Embryonic facial prominence (tissue), 1 donor: ENCODE data around the gene IPCEF1.

ENCODE experiments used
- DNase-seq: peaks from one replicate; pipeline ENCODE4 v3.0.0-alpha.2; 2016; ENCODE audit errors: extremely low spot score

IPCEF1 gene

DNA sequence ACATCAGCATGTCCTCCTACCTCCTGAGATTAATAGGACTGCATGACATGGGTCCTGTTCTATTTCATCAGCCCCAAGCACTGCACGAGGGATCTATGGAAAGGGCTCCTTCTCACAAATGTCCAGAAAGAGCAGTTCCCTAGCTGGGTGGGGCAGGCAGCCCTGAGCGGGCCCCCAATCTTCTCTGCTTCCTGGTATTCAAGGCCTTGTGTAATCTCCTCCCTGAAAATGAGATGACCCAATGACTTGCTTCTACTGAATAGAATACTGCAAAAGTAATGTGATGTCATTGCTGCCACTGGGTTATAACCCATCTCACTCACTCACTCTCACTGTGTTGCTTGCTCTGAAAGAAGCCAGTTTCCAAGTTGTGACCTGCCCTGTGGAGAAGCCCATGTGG is 191.1 kb downstream of the IPCEF1 start:
- no peak for DNase-seq

DNA sequence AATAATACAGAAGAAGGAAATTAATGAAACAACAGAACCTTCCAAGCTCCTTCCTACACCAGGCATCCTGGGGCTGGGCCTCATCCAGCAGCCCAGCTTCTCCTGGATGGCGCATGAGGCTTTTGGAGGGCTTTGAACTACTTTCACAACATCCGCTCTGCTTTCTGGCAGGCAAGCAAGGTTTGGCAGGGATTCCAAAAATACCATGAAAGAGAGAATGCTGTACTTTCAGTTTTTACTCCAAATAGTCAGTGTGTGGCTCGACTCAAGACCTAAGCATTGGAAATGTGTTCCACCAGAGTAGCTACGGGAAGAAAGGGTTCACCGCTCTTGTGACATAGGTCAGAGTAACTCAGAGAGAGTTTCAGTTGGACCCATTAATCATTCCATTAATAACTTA is 192.2 kb downstream of the IPCEF1 start:
- no peak for DNase-seq

DNA sequence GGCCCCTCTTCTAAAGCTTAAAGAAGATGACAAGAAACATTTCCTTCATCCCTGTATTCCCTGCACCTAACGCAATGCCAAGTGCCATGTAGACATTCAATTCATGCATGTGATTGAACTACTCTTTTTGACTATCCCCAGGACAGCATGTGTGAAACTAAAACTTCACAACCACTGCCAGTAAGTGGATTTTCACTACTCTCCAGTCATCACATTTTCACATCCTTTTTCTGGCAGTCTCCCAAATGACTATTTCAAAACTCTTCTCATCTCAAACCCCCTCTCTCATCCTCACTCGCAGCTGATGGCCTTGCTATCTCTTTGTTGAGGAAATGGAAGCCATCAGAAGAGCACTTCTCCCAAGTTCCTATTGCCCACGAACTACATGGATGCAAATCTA is 194.9 kb downstream of the IPCEF1 start:
- no peak for DNase-seq

DNA sequence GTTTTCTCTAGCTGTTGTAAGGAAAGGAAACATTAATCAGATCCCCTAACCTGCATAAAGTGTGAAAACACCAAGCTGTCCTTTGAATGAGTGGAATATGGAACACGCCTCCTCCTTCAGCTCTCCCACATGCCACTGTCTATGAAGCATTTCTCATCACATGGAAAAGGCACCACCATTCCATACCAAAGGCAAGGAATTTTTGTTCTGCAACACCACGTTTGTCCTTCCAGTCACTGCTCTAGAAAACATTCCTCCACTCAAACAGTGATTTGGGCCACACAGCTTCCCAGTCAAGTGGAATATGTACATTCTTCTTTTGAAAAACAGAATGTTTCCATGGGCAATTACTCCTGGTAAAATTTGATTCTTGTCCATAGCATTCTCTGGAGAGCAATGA is 197.5 kb downstream of the IPCEF1 start:
- DNase-seq, result no peak

DNA sequence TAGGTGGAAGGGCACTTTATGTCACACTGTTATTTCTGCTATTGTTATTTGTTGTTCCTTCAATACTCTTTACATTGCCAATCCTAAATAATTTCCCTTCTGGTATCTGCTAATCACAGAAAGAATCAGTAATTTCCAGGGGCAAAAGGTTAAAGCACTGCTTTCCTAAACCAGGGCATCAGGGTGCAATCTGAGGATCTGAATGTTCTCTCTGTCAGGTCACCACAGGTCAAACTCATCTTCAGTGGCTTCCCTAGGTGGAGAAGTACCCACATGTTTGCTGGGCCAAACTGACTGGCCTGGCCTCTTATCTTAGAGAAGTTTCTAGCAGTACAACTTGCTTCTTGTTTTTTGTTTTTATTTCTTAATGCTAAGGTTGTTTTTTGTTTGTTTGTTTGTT is 198.9 kb downstream of the IPCEF1 start:
- DNase-seq, result no peak

DNA sequence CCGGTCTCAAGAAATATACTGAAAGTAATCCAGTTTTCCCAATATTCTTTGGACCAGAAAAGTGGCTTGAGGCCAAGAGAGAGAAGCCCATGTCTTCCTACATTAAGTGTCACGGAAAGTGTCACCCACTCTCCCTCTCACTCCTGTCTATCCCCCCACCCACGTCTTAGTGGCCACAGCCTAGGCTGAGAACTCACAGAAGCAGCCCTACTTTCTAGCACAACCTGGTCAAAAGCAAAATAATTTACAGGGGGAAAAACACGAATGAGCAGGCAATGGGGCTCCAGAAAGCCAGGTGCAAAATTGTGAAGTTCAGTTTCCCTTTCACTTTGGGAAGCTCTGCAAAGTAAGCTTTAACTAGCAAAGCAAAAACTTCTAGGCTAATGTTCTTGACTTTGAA is 199.5 kb downstream of the IPCEF1 start:
- no peak for DNase-seq

DNA sequence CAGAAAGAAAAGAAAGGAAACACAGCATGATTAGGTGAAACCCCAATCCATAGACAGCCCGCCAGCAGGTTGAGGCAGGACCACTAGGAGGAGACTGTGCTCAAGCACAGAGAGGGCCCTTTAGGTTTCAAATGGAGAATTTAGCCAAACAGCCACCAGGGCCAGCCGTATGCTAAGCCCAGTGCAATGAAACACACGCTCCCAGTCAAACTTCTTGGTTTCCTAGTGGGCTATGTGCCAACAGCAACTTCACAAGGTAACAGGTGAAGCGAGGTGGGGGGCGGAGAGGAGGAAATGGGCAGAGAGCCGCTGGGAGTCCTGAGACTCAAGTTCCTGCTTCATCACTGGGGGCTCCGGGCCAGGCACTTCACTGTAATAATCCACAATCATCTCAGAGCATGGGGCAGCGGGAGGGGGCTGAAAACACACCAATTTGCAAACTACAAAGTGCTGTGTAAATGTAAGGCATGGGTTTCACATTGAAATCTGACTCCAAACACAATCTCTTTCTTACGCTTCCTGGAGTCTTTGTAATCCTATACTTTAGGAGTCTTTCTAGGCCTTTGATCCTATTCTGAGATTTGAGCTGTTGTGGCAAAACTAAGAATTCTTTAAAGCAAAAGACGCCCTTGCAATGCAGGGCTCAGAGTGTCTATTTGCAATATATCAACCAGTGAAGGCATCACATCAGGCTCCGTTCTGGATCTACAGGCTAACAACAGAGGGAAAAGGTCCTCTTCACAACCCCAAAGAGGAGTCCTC is 200.3 kb downstream of the IPCEF1 start:
- peak; percentile 26 for DNase-seq

DNA sequence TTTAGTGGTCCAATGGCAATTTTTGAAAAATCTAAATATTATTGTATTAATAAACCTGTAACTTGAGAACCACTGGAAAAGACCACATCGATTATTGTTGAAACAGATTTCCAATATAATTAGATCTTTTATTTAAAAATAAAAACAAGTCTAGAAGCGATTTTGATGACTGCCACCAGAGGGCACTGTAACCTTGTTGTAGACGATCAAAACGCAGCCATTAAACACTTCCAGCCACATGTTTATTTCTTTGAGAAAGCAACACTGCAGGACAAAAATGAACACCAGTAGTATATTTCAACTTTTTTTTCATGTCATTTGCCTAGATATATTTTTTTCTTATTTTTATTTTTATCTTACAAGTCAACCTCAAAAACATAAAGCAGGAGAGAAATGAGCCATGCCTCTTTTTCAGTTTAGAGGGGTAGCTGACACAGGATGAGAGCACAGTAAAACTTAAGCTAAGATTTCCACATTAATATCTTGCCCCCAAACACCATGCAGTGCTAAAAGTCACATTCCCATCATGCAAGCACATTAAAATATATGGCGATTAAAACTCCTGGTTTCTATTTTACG is 202.1 kb downstream of the IPCEF1 start:
- peak; percentile 60 for DNase-seq

DNA sequence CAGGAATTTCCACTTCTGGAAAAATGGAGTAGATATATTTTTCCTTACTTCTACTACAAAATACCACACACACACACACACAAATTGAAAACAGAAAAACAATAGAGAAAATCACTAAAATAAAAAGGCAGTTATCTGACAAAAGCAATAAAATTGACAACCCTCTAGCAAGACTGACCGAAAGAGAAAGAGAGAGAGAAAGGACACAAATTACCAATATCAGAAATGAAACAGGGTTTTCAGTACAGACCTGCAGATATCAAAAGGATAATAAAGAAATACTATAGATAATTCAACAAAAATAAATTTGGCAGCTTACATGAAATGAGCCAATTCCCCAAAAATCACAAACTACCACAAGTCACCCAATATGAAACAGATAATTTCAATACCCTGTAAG is 212.8 kb downstream of the IPCEF1 start:
- no peak for DNase-seq

DNA sequence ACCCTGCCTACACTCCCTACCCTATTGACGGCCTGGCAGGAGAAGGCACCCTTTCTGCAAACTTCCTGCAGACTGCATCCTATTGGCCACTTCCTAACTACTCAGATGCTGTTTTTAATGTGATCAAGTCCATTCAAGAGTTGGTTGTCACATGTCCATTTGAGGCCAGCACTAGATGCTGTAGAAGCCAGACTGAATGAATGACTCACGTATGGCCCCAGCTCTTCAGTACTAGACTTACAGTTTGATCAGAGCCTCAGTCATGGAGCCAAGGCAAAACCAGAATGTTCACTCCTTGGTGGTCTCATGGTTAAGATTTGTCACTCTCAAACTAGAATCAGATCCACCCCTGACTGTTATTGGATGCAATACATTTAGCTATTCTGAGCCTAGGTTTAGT is 215.9 kb downstream of the IPCEF1 start:
- no peak for DNase-seq

DNA sequence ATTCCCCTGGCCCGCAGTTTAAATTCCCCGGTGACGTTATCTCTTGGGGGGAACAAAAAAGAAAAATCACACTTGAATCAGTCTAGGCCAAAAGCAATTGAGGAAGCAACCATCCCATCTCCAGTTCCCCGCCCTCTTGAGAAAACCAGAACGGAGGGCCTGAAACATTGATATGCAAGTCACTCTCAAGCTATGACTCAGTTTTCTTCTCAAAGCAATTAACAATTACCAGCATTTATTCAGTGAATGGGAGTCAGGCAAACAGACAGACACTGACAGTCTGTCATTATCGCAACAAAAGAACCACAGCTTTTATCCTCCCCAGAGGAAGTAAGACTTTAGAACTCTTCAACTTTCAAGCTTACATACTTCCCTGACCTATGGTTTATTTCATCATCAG is 216.7 kb downstream of the IPCEF1 start:
- no peak for DNase-seq

DNA sequence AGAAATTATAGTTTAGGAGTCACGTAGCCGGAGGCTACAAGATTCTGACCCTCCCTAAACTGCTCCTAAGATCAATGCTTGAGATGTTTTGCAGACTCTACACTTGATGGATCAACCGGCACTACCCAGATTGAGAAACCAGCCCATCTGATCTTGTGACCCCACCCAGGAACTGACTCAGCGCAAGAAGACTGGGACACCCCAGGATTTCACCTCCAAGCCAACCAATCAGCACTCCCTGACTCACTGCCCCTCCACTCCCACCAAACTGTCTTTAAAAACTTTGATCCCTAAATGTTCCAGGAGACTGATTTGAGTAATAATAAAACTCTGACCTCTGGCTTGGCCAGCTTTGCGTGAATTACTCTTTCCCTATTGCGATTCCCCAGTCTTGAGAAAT is 217.8 kb downstream of the IPCEF1 start:
- no peak for DNase-seq

DNA sequence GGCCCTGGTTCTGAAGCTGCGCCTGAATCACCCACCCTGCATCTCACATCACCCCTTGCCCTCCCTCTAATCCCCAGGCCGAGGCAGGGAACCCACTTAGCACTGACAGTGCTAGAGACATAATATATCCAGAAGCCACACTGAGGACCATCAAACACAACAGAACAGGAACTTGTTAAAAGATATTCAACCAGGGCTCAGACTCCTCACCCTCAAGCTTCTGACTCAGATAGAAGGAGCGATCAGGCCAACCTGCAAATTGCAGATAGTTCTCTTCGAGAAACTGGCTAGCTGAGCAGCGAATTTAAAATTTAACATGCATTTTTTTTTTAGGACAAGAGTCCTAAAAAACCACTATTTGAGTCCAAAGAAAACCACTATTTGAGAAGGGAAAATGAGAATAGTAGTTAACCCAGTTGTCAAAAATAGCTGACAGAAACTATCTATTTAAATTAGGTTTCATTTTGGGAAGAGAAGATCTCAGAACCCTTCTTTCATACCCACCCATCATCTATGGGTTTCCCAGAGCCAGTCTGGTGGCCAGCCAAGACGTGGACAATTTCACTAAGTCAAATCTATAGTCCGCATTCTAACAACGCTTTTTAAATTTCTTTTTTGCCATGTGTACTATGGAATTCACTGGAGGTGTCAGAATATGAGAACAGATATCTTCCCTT is 222.0 kb downstream of the IPCEF1 start:
- DNase-seq, result no peak

DNA sequence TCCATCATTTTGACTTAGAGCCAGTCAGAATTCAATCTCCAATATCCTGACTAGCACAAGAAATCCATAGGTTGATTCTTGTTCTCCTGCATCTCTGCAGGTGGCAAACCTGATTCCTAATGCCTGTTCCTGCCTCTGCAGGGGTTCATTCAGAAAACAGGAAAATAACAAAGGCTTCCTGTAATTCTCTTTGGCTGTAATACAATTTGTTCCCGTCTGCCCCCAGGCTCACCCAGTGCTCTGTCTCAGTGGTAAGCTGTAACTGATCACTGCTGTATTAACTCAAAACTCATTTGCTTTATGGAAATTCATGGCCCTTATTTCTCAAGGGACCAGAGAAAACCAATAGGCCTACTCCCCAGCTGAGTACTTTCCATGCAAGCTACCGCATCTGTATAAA is 228.9 kb downstream of the IPCEF1 start:
- no peak for DNase-seq

DNA sequence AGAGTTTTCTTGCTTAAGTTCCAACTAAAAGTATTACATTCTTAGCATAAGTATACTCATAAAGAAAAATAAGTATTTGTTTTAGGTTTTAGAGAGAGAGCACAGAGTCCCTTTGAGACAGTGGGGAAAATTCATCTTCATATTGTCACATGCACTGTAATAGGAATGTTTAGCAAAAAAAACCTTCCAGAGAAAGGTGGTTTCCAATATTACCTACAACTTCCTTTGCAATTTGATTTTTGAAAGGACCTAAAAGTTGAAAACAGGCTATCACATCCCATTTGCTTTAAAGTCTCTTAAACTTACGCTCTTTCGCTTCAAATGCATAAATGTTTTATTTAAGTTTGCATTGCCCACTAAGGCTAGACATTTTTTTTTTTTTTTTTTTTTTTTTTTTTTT is 231.2 kb downstream of the IPCEF1 start:
- DNase-seq, result no peak

DNA sequence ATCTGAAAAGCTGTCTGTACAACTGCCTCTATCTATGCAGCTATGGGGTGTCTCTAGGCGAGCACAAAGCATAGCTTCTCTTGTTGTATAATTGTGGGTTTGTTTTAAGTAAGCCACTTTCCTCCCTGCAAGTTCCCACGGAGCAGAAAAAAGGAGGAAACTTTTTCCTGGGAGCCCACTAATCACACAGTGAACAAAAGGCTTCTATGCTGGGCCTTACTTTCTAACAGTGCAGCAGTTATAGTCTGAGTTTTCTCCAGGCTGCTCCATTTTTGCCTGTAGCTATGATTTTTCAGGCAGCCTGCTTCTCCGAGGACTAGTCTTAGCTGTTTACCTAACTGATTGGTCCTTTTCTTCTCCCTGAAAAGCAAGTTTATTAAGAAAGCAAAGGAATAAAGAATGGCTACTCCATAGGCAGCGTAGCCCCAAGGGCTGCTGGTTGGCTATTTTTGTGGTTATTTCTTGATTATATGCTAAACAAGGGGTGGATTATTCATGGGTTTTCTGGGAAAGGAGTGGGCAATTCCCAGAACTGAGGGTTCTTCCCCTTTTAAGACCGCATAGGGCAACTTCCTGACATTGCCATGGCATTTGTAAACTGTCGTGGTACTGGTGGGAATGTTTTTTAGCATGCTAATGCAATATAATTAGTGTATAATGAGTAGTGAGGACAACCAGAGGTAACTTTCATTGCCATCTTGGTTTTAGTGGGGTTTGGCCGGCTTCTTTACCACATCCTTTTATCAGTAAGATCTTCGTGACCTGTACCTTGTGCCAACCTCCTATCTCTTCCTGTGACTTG is 233.2 kb downstream of the IPCEF1 start:
- no peak for DNase-seq

DNA sequence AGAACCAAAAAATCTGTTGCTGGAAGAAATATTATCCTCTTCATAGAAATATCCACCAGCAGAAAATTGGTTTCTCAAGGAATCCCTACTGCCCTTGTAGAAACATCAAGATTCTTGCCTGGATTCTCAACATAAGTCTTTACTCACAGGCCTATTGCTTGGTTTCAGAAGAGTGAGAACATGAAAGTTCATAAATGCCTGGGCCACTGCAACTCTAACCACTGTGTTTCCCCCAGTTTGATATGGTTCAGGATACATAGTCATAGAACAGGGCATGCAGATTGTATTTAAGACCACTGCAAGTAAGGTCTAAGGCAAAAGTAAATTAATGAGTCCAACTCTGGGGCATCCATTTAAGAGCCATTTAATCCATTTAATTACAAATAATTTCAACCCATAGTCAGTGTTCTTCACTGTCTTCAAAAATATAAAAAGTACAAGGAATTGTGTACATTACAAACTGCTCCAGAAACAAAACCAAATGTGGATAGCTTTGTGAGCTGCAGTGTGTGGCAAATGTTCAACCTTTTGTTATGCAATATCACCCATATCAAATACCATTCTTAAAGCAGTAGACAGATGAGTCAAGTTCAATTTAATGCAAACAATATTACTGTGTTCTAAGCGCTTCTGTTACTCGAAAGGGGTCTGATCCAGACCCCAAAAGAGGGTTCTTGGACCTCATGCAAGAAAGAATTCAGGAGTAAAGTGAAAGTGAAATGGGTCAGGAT is 234.2 kb downstream of the IPCEF1 start:
- DNase-seq, result no peak

DNA sequence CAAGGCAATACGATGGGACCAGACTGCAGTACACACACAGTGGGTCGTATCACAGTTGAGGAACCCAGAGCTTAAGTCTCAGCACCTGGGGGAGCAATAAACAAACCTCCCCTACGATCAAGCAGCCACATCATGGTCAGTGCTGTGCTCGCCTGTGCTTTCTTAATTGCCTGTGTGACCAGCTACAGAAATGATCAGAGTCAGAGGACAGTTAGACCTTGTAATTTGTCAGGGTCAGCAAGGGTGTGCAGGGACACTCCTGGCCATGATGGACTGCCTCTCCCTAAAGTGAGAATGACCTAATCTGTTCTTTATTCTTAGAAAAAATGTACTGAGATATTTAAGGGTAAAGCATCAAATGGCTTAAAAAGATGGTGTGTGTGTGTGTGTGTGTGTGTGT is 239.1 kb downstream of the IPCEF1 start:
- DNase-seq, result no peak

DNA sequence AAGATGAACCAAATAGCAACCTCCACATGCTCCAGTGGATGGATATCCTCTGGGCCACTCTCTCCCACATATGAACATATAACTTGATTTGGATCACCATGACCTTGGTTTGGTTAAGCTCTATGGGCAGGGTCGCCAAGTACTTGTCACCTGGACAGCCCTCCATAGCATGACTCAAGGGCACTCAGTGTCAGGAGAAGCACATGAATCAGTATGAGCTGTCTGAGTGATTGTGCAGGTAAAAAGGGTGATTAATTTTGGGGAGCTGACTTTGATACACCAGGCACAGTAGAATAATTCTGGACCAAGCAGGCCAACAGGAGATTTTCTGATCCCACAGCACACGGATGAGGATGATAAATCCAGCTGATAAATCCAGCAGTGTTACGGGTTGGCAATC is 243.2 kb downstream of the IPCEF1 start:
- no peak for DNase-seq

DNA sequence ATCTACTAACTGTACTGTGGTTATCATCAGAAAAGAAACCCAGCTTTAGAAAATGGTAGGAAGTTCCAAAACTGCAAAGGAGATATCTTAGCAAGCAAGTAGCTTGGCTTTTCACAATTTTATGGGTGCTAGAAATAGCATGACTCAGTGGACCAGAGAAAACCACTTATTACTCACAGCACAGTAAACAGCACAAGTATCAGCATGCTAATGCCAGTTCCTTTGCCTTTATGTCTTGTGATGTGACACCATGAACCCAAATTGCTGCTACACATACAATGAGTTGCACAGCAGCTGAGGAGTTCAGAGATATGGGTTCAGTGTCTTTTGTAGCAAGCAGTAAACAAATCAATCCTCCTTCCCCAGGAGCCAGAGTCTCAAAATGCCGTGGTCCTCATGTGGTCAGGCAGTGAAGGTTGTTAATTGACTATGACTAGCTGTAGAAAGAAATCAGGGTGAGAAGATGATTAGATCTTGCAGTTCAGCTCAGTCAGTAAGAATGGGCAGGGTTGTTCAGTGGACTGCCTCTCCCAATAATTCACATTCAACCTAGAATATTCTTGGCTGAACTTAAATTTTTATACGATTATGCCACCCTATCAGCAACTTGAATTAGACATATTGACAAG is 244.3 kb downstream of the IPCEF1 start:
- DNase-seq, result no peak

DNA sequence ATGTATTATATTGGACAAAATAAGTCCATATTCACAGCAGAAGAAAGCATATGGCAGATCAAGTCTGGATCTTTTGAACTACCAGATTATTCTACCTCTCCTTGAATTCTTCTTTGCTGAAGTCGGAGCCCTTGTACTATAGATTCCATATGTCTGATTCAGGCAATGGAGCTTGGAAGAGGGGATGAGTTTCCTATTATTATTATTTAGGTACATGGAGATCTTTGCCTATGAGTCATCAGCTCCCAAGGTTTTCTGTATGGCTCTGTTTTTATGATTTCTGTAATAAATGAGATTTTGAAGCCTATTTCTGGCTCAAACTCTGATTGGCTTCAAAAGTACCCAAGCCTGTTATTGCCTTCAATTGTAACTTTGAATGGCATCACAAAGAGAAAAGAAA is 245.6 kb downstream of the IPCEF1 start:
- no peak for DNase-seq
